B cell (primary cell): ENCODE measurements around the gene DOK5. TPM values are rescaled to one million over a fixed set of nuclear protein-coding genes. Genes with fewer than 3 reads are reported as not detected.

ENCODE experiments used
- ATAC-seq: fragments of 200-7000 bp; cut with Tn5 transposase; one replicate; pipeline ENCODE4 v1.10.0; 2021; ENCODE audit warnings: low read depth, mild to moderate bottlenecking, moderate number of reproducible peaks, moderate library complexity
- CTCF ChIA-PET: fragments of 350-600 bp; sonication (Branson Sonifier 250); formaldehyde crosslinking; loops from one replicate; lab custom pipeline; 2021; ENCODE audit warnings: antibody characterized with exemption, inconsistent platforms; lab: Charles Lee
- POLR2A ChIA-PET: fragments of 350-600 bp; sonication (Branson Sonifier 250); formaldehyde crosslinking; loops from one replicate; lab custom pipeline; 2021; ENCODE audit warnings: antibody characterized with exemption; lab: Charles Lee
- DNase-seq: peaks from one replicate; pipeline ENCODE4 v3.0.0; 2013
- H2AFZ ChIP-seq: 2 replicates; pipeline ENCODE4 v1.6.1; 2012; ENCODE audit warnings: mild to moderate bottlenecking, low read depth, low read length; ENCODE audit not compliant: insufficient read depth, poor library complexity, severe bottlenecking
- H3K27ac ChIP-seq, 2 donors: 1 replicate in 1 of 2; 2 replicates in 1 of 2; pipeline ENCODE4 v1.5.1; 2012 to 2013; ENCODE audit warnings: low read length in 2 of 2, mild to moderate bottlenecking in 2 of 2, moderate library complexity in 1 of 2
- H3K27me3 ChIP-seq, 4 experiments: fragments of 200-600 bp in 1 of 4; sonication (generic) in 1 of 4; replicated peaks in 1 of 4; 1 replicate in 2 of 4; 2 replicates in 2 of 4; pipeline versions ENCODE4 v1.6.1 to v1.7.0; 2013 to 2016; ENCODE audit warnings: low read length in 3 of 4, mild to moderate bottlenecking in 2 of 4, mixed read lengths in 1 of 4, moderate library complexity in 1 of 4; ENCODE audit not compliant: insufficient read depth in 4 of 4, control insufficient read depth in 3 of 4; ENCODE audit errors: control extremely low read depth in 1 of 4
- H3K36me3 ChIP-seq, 2 experiments: replicated peaks in 1 of 2; 1 replicate in 1 of 2; 2 replicates in 1 of 2; pipeline versions ENCODE4 v1.6.1 to v1.7.1; 2013; ENCODE audit warnings: low read length in 1 of 2; ENCODE audit not compliant: insufficient read depth in 2 of 2, control insufficient read depth in 1 of 2; ENCODE audit errors: control extremely low read depth in 1 of 2, extremely low read depth in 1 of 2
- H3K4me1 ChIP-seq, 2 donors: fragments of 200-600 bp in 1 of 2; sonication (generic) in 1 of 2; 1 replicate in 1 of 2; 2 replicates in 1 of 2; pipeline versions ENCODE4 v1.5.1 to v1.6.1; 2013 to 2017; ENCODE audit warnings: low read length in 2 of 2; ENCODE audit not compliant: control insufficient read depth in 2 of 2, insufficient read depth in 2 of 2
- H3K4me2 ChIP-seq: replicated peaks from 2 replicates; pipeline ENCODE3; 2012; ENCODE audit warnings: mild to moderate bottlenecking, low read depth, low read length; ENCODE audit not compliant: poor library complexity, severe bottlenecking
- H3K4me3 ChIP-seq, 5 experiments: fragments of 200-600 bp in 1 of 5; sonication (generic) in 1 of 5; 1 replicate in 3 of 5; 2 replicates in 2 of 5; pipeline versions ENCODE4 v1.5.1 to v1.7.0; 2011 to 2016; ENCODE audit warnings: low read length in 4 of 5, mild to moderate bottlenecking in 4 of 5, low read depth in 2 of 5, control low read depth in 1 of 5, moderate library complexity in 1 of 5; ENCODE audit not compliant: insufficient read depth in 1 of 5; ENCODE audit errors: control extremely low read depth in 1 of 5, extremely low read depth in 1 of 5
- H3K79me2 ChIP-seq: fragments of 200-600 bp; sonication (generic); one replicate; pipeline ENCODE4 v1.6.0; 2016; ENCODE audit warnings: low read length; ENCODE audit not compliant: control insufficient read depth, insufficient read depth
- H3K9ac ChIP-seq: fragments of 200-600 bp; sonication (generic); 2 replicates; pipeline ENCODE4 v1.6.1; 2017; ENCODE audit warnings: mild to moderate bottlenecking, low read length, moderate library complexity
- H3K9me3 ChIP-seq, 3 donors: one replicate each; pipeline versions ENCODE4 v1.6.1 to v1.7.1; 2013; ENCODE audit warnings: low read length in 2 of 3; ENCODE audit not compliant: control insufficient read depth in 2 of 3, insufficient read depth in 1 of 3; ENCODE audit errors: control extremely low read depth in 1 of 3
- H4K20me1 ChIP-seq: 2 replicates; pipeline ENCODE4 v1.6.0; 2012; ENCODE audit warnings: mild to moderate bottlenecking, low read length; ENCODE audit not compliant: insufficient read depth, control insufficient read depth, poor library complexity, severe bottlenecking
- H3K27ac Mint-ChIP-seq: one replicate; pipeline ENCODE4 v1.8.0; 2021; ENCODE audit warnings: mixed read lengths
- H3K27me3 Mint-ChIP-seq: one replicate; pipeline ENCODE4 v1.8.0; 2021; ENCODE audit warnings: mixed read lengths
- H3K4me1 Mint-ChIP-seq: one replicate; pipeline ENCODE4 v1.8.0; 2021; ENCODE audit warnings: mixed read lengths
- H3K4me3 Mint-ChIP-seq: one replicate; pipeline ENCODE4 v1.8.0; 2021; ENCODE audit warnings: mixed read lengths
- H3K9me3 Mint-ChIP-seq: one replicate; pipeline ENCODE4 v1.8.0; 2022; ENCODE audit warnings: mixed read lengths; ENCODE audit not compliant: insufficient read depth
- CTCF ChIP-seq: fragments of 200-600 bp; IDR thresholded peaks from one replicate; pipeline ENCODE4 v1.8.0; 2022; ENCODE audit warnings: antibody characterized with exemption, mild to moderate bottlenecking
- EZH2 ChIP-seq: IDR thresholded peaks from 2 replicates; pipeline ENCODE4 v1.6.1; 2012; ENCODE audit warnings: borderline replicate concordance, low read depth, mild to moderate bottlenecking, moderate library complexity, low read length; ENCODE audit not compliant: insufficient read depth, poor library complexity, severe bottlenecking
- WGBS: methylation state at CpG from one replicate; pipeline ENCODE4 v1.1.5; 2013; ENCODE audit warnings: missing lambda C conversion rate; ENCODE audit not compliant: insufficient coverage; 5-methylcytosine and 5-hydroxymethylcytosine counted together
- intact Hi-C: fragments of 100-400 bp; cut with micrococcal nuclease; formaldehyde crosslinking; loops from one replicate; pipeline ENCODE4 v1.10.0; 2022
- polyA plus RNA-seq: library from polyadenylated mRNA; depleted of rRNA; stranded (reverse); fragments of >200 nt; gene quantifications from 2 replicates; pipeline ENCODE4 v1.2.3, GENCODE V29; 2012
- total RNA-seq, 2 donors: library from RNA; stranded (reverse); fragments of 120-200 nt in 1 of 2; gene quantifications; 1 replicate in 1 of 2; 2 replicates in 1 of 2; pipeline versions ENCODE4 v1.2.3 to v1.2.4, GENCODE V29; 2013 to 2022

DOK5 gene
- total and polyA plus RNA-seq, 2 donors (not counting 1 experiment from before 2014, with no cell fraction given), result not detected

GRCh38 chr20:54459279-54459678 is 16.1 kb upstream of the DOK5 start:
- ChIA-PET POLR2A (no interaction called here), CTCF (no interaction called here)
- Histone ChIP-seq H3K4me1 (no peaks in the 10 kb centered on the region), H2AFZ (no peak overlapping the region), H3K9me3 (peaks cover 0 to 1% (median 0%) of the 10 kb centered on the region in 3 donors), H3K9ac (no peak overlapping the region), H3K27ac (no peak overlapping the region), H3K4me2 (no peak overlapping the region), H3K79me2 (no peaks in the 10 kb centered on the region), H4K20me1 (no peaks in the 10 kb centered on the region), H3K36me3 (no peaks in the 10 kb centered on the region), H3K4me3 (no peak overlapping the region), H3K27me3 (no peaks in the 10 kb centered on the region)
- WGBS, result 90% methylated on average over 2 of the region's 4 CpGs
- no peak for ATAC-seq
- Mint-ChIP-seq H3K27ac (no peak overlapping the region), H3K4me1 (no peaks in the 10 kb centered on the region), H3K9me3 (no peaks in the 10 kb centered on the region), H3K27me3 (no peaks in the 10 kb centered on the region), H3K4me3 (no peak overlapping the region)
- no peak for DNase-seq
- TF ChIP-seq CTCF, result no peak
- no peak for TF ChIP-seq EZH2
- intact Hi-C loops, result no loop called here

- Mint-ChIP-seq H3K9me3 (no peaks in the 10 kb centered on the region), H3K27me3 (no peaks in the 10 kb centered on the region), H3K4me1 (no peaks in the 10 kb centered on the region), H3K4me3 (no peak overlapping the region), H3K27ac (no peak overlapping the region)
- intact Hi-C loops, result no loop called here
- ChIA-PET CTCF (no interaction called here), POLR2A (no interaction called here)
- H3K4me3 ChIP-seq, result no peak overlapping the region
- H3K4me1 ChIP-seq, result no peaks in the 10 kb centered on the region
- no peaks in the 10 kb centered on the region for H3K27me3 ChIP-seq
- H3K4me2 ChIP-seq, result no peak overlapping the region
- no peaks in the 10 kb centered on the region for H4K20me1 ChIP-seq
- H3K9me3 ChIP-seq, result no peaks in the 10 kb centered on the region
- TF ChIP-seq CTCF, result no peak
- TF ChIP-seq EZH2, result no peak
- no peak overlapping the region for H2AFZ ChIP-seq
- no peak for DNase-seq
- no peaks in the 10 kb centered on the region for H3K79me2 ChIP-seq
- ATAC-seq, result no peak
- no peaks in the 10 kb centered on the region for H3K36me3 ChIP-seq
- WGBS, result no CpG with 5 or more reads among the region's 1 CpG
- H3K9ac ChIP-seq, result no peak overlapping the region
- no peak overlapping the region for H3K27ac ChIP-seq
These were observed 11.4 kb upstream of the DOK5 start for GRCh38 chr20:54464003-54464402.
